ENCODE results near the gene PPP2R1B.

DNA sequence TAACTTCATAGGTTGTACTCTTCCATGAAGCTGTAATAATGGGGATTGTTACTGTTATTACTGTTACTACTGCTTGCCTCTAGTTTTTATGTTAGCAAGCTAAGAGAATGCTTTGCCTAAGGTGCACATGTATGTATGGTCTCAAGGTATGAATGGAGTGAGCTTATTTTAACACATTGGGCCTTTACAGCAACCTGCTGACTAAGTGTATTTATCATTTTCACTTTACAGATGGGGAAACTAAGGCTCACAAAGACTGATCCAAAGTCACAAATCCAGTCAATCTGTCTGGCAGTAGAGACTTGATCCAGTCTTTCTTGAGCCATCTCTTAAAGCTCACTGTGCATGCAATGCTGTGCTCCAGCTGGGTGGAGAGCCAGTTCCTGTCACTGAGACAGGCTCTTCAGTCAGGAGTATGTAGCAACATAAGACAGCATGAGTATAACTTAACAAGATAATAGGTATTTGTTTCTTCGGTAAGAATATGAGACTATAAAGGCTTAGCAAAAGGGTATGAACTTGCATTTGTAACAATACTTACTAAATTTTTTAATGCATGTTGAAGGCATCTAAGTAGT, 66.5 kb downstream of the PPP2R1B start:
- TF ChIP-seq POLR2A (IDR thresholded peaks at IDR 0.05) (no peak), POLR2AphosphoS5 (IDR thresholded peaks at IDR 0.05) (no peak), EP300 (IDR thresholded peaks at IDR 0.05) (no peak)
- TF ChIP-seq, protein P1, sequence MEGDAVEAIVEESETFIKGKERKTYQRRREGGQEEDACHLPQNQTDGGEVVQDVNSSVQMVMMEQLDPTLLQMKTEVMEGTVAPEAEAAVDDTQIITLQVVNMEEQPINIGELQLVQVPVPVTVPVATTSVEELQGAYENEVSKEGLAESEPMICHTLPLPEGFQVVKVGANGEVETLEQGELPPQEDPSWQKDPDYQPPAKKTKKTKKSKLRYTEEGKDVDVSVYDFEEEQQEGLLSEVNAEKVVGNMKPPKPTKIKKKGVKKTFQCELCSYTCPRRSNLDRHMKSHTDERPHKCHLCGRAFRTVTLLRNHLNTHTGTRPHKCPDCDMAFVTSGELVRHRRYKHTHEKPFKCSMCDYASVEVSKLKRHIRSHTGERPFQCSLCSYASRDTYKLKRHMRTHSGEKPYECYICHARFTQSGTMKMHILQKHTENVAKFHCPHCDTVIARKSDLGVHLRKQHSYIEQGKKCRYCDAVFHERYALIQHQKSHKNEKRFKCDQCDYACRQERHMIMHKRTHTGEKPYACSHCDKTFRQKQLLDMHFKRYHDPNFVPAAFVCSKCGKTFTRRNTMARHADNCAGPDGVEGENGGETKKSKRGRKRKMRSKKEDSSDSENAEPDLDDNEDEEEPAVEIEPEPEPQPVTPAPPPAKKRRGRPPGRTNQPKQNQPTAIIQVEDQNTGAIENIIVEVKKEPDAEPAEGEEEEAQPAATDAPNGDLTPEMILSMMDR (IDR thresholded peaks at IDR 0.05) = no peak

All from upper lobe of left lung (tissue), 4 donors.